ENCODE data around the gene EHF.
"Not testable (repeated sequence)": the region's sequence is repeated elsewhere in the genome, so short reads cannot be mapped to it uniquely, and the experiment has no call there.

Gene EHF

DNA sequence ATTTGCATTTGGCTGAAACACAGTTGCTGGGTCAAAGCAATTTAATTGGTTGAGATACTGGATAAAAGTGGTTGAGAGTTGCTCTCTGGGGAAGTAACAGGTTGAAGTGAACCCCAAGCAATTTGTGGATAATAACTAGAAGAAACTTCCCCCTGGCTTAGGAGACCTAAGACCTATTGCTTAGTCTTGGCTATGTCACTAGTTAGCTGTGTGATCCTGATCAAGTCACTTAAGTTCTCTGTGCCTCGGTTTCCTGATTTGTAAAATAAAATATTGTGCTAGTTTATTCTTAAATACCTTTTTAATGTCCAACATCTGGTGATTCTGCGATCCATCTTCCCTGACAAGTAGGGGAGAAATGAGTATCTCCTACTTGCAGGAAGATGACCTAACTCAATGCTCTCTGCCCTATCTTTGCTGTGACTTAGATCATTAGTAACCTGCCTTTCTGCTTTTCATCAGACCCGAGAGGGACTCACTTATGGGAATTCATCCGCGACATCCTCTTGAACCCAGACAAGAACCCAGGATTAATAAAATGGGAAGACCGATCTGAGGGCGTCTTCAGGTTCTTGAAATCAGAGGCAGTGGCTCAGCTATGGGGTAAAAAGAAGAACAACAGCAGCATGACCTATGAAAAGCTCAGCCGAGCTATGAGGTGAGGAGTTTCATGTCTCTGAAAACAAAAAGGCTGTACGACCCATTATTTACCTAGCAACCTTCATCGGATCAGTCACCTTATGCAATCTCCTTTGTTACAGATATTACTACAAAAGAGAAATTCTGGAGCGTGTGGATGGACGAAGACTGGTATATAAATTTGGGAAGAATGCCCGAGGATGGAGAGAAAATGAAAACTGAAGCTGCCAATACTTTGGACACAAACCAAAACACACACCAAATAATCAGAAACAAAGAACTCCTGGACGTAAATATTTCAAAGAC, 37.5 kb downstream of the EHF start:
- in situ Hi-C loops (cut with MboI; ENCODE audit: low sequenced_read_pairs): no loop called here

DNA sequence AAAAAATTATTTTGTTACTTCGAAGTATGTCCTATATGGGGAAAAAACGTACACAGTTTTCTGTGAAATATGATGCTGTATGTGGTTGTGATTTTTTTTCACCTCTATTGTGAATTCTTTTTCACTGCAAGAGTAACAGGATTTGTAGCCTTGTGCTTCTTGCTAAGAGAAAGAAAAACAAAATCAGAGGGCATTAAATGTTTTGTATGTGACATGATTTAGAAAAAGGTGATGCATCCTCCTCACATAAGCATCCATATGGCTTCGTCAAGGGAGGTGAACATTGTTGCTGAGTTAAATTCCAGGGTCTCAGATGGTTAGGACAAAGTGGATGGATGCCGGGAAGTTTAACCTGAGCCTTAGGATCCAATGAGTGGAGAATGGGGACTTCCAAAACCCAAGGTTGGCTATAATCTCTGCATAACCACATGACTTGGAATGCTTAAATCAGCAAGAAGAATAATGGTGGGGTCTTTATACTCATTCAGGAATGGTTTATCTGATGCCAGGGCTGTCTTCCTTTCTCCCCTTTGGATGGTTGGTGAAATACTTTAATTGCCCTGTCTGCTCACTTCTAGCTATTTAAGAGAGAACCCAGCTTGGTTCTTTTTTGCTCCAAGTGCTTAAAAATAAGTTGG, 38.3 kb downstream of the EHF start:
- in situ Hi-C loops (cut with MboI; ENCODE audit: low sequenced_read_pairs): no loop called here

DNA sequence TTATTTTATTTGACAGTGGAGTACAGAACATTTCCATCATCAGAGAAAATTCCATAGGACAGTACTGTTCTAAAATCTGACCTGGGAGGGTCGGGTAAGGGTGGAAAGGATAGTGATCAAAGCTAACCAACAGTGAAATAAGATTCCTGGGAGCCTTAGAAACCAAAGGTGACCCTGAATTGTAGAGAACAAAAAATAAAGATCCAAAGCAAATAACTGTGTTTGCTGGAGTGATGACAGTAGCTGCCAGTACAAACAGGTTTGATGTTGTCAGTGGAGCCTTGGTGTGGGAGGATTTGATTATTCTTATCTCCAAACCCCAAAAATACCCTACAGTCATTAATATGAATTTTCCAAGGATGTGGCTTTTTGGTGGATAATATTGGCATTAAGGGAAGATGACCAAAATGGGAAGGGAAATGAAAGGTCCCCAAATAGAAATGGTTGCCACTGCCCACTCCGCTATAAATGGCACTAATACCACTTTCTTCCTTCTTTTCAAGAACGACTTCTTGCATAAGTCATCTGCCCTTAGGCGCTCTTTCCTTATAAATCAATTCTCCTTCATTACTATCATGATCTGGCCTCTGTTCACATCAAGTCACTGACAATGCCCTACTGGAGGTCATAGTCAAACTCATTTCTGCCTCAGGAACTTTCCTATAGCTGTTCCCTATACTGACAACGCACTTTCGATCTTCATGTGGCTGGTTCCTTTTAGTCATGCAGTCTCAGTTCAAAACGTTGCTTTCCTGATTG, 44.4 kb downstream of the EHF start:
- in situ Hi-C loops (cut with MboI; ENCODE audit: low sequenced_read_pairs): no loop called here

DNA sequence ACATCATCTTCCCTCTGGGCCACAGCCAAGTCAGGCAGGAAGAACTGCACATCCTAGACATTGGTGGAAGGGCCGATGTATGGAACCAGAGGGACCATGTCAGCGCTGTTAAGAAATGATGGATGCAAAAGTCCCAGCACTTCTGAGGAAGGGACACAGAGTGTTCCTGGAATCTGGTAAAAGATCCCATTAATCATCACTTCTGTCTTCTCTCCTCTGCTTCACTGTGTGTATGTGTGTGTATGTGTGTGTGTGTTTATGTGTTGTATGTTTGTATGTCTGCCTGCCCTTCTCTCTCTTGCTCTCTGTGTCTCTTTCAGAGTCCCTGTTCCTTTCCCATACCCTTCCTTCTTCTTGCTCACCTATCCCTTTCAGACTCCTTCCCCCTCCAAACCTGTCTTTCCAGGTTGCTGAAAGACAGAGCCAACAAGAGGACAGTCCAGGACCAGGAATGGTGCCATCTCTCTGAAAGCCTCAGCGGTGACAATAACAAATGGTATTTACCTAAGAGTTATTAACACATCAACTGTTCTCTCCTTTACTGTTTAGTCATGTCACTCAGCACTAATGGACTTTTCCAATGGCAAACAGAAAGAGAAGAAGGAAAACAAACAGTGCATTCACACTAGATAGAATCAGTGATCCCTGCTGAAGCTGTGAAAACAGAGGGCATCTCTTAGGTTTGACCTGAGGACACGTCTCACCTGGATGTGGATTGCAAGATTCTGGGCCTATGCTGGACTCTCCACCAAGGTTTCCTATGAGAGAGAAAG, 47.1 kb downstream of the EHF start:
- in situ Hi-C loops (cut with MboI; ENCODE audit: low sequenced_read_pairs): no loop called here

DNA sequence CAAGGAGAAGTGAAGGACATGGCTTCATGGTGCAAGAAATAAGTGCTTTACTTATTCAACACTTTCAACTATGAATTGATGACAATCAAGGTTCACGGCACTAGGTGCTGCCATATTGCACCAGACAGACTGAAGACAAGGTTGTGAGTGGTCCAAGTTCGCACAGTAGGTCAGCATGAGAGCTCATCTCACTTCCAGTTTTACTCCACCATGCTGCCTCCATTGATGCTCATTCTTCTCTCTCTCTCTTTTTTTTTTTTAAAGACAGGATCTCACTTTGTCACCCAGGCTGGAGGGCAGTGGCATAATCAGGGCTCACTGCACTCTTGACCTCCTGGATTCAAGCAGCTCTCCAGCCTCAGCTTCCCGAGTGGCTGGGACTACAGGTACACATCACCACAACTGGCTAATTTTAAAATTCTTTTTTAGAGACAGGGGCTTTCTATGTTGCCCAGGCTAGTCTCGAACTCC, 47.7 kb downstream of the EHF start:
- in situ Hi-C loops (cut with MboI; ENCODE audit: low sequenced_read_pairs): no loop called here

DNA sequence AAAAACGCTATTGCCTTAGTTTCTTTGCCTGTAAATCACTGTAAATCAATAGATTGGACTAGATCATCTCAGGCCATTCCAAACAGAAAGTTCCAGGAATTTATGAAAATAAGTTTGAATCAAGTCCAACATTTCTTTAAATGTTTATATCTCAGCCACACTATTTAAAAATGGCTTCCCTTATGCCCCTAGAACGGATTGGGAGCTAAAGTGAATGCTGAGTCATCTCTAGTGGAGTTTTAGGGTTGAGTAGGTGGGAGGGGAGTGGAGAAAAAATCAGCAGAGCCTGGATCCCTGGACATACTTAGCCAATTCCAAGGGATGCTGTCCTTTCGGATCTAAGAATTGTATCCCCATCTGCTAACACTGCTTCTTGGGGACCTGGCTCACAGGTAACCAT, 48.6 kb downstream of the EHF start:
- in situ Hi-C loops (cut with MboI; ENCODE audit: low sequenced_read_pairs): no loop called here

DNA sequence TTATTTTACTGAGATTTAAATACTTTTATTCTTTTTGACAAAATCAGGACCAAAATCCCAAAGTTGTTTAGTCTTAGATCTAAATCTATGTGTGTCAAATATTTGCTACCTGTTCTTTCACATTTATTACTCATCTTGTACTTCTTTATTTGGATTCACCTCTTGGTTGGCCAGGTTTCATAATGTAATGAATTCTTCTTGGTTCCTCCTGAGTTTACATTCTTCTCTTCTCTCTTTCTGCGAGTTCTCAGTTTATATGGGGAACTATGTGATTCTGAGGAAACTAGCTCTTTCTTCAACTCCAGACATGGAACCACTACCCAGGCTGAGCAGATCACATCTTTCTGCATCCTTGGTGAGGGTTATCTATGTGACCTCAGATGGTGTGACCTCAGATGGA, 50.2 kb downstream of the EHF start:
- in situ Hi-C loops (cut with MboI; ENCODE audit: low sequenced_read_pairs): no loop called here

DNA sequence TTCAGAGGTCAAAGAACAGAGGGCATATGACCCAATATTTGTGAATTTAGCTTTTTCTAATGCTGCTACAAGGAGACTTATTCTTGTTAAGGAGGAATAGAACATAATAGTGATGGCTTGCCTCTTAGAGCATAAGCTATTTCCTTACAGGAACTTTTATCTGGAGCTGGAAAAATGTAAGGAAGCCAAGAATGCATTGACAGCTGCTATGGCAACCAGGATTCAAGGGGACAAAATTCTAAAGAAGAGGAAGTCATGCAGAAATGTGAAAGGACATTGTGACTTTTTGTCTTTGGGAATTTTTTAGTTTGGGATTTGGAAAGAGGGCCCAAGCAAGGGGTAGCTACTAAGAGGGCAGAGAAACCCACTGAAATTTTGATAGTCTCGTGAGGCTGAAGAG, 51.1 kb downstream of the EHF start:
- in situ Hi-C loops (cut with MboI; ENCODE audit: low sequenced_read_pairs): no loop called here

DNA sequence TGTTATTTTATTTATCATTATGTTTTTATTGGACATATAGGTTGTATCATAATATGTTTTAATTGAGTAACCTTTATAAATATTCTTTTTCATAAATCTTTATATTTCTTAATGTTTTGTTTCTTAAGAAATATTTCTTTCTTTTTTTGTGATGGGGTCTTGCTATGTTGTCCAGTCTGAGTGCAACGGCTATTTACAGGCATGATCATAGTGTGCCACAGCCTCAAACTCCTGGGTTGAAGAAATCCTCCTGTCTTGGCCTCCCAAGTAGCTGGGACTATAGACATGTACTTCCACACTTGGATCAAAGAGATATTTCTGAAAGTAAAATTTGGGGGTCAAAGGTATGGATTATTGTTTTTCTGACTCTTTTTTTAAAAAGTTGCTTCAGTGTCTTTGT, 53.1 kb downstream of the EHF start:
- in situ Hi-C loops (cut with MboI; ENCODE audit: low sequenced_read_pairs): no loop called here

DNA sequence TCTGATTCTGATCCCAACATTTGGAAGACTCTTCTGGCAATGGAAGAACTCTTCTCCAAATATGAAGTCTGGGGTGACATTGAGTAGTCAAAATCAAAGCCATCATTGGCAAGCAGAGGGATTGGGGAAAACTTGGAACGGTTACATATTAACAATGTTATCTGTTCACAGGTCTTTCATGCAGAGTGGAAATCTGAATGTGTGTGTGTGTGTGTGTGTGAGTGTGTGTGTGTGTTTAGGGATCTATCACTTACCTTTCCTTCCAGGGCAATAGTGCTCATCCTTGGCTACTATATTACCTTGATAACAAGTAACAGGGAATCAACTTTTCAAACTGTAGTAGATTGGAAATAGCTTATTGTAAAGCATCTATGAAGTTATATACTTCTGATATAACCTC, 55.3 kb downstream of the EHF start:
- in situ Hi-C loops (cut with MboI; ENCODE audit: low sequenced_read_pairs): no loop called here

DNA sequence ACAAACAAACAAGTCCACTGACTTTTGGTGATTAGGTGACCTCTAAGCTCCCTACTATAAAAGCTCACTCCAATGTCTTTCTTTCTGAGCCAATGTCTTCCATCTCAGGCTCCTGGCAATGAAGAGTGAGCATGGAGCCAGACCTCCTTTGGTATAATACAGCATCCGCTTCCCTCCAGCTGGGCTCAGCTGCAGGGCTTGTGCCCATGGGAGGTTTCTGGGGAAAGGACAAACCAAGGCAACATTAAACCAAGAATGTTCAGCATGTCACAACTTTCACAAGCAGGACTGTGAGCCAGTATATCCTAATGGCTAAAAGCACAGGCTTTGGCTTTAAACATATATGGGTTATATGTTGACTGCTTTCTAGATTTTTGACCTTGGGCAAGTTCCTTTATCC, 58.8 kb downstream of the EHF start:
- in situ Hi-C loops (cut with MboI; ENCODE audit: low sequenced_read_pairs): no loop called here

DNA sequence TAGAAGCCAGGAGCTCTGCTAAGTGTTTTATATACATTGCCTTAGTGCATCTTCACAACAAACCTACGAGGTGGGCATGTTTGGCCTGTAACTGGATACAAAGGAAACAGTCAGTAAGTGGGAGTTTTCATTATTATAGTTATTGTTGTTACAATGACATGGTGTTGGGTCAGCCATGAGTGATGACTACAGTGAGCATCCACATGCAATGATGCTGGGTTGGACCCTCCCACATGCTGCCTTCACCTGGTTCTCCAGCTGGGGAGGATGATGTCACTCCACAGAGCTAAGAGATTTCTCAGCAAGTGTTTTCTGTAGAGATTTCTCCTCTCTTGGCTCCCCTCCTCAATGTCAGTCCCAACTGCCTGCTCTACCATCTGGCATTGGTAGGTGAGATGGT, 59.3 kb downstream of the EHF start:
- in situ Hi-C loops (cut with MboI; ENCODE audit: low sequenced_read_pairs): no loop called here

DNA sequence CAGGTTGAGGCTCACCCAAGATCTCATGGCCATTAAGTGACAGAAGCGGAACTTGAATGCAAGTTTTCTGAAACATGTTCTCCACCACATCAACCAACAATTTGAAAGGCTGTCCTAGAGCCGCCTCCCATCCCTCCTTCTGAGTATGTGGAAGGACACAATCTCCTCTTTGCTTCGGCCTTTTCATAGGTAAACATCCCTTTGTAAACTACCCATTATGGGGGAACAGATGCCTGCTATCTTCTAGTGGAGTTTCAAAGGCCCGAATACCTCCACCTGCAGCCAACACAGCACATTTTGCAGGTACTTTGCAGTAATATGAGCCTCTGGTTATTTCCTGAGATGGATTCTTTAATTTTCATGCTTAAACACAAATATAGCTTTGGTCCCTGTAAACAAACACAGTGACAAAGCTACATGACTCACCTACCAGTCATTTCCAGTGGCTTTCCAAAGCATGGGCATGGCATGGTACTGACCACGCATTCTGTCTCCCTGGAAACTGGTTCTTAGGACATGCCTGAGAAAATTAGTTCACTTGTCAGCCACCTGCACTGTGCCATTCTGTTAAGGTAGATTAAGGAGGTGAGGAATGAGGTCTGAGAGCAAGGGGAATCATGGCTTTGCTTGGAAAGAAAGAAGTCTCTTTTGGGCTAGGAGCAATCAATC, 60.2 kb downstream of the EHF start:
- in situ Hi-C loops (cut with MboI; ENCODE audit: low sequenced_read_pairs): no loop called here

DNA sequence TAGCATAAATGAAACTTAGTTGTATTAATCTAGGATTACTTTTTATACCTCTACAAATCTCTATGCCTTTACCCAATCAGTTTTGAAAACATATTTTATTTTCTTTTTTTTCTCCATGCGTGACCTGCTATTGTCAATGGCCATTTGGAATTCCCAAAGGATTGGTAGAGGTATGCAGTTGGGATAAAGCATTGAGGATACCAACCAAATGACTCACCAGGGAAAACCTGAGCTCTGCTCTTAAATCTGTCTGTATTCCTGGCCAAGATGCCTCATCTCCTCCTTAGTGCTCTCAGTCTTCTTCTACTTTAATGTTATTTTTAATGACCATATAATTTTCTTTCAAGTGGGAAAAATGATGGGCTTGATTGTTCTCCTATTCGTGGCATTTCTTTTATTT, 61.9 kb downstream of the EHF start:
- in situ Hi-C loops (cut with MboI; ENCODE audit: low sequenced_read_pairs): no loop called here

DNA sequence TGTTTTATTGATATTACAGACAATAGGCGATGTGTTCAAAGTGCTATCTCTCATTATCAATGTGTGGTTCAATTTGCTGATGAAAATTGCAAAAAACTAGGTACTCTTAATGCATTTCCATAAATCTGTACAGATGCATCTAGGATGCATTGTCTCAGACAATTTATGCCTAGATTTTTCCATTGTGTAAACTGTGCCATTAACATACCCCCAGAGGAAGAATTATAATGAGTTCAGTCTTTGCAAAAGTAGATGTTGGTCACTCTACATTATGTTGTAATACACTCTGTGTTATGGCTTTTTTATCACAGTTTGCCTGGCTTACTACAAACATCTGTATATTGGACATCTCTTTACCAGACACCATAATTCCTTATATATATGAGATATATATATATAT, 62.5 kb downstream of the EHF start:
- in situ Hi-C loops (cut with MboI; ENCODE audit: low sequenced_read_pairs): no loop called here

DNA sequence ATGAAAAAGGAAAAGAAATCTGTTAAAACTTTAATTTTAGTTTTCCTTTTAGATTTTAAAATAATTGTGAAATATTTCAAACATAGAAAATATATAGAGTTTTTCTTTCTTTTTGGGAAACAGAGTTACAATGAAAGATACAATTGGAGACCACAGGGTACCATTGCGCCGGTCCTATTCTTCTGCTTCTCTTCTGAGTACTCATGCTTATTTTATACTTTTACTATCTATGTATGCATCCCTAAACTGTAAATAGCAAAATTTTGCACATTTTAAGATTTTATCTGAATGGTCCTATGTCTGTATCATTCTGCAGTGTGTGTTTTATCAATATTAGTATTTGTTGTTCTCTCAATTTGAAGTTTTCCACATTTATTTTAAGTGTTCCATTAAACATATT, 65.0 kb downstream of the EHF start:
- in situ Hi-C loops (cut with MboI; ENCODE audit: low sequenced_read_pairs): no loop called here

DNA sequence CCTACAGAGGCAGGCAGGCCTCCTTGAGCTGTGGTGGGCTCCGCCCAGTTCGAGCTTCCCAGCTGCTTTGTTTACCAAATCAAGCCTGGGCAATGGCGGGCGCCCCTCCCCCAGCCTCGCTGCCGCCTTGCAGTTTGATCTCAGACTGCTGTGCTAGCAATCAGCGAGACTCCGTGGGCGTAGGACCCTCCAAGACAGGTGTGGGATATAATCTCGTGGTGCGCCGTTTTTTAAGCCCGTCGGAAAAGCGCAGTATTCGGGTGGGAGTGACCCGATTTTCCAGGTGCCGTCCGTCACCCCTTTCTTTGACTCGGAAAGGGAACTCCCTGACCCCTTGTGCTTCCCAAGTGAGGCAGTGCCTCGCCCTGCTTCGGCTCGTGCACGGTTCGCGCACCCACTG, 71.4 kb downstream of the EHF start:
- in situ Hi-C loops (cut with MboI; ENCODE audit: low sequenced_read_pairs): not testable (repeated sequence)

DNA sequence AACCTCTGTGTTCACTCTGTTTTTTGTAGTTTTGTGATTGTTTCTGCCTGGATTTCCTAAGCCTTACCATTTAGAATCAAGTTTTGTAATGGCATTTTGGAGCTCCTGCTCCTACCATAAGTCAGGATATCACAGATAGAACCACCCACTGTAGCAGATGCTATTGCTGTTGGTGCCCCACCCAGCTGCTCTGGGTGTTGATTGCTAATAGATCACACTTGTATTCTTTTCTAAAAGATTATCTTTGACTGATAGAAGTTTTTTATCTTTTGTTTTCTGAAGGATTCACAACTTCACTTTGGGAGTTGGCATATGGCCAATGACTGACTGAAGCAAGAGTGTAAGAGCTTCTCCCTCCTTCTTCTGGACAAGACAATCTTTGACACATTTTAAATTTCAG, 76.0 kb downstream of the EHF start:
- in situ Hi-C loops (cut with MboI; ENCODE audit: low sequenced_read_pairs): no loop called here

DNA sequence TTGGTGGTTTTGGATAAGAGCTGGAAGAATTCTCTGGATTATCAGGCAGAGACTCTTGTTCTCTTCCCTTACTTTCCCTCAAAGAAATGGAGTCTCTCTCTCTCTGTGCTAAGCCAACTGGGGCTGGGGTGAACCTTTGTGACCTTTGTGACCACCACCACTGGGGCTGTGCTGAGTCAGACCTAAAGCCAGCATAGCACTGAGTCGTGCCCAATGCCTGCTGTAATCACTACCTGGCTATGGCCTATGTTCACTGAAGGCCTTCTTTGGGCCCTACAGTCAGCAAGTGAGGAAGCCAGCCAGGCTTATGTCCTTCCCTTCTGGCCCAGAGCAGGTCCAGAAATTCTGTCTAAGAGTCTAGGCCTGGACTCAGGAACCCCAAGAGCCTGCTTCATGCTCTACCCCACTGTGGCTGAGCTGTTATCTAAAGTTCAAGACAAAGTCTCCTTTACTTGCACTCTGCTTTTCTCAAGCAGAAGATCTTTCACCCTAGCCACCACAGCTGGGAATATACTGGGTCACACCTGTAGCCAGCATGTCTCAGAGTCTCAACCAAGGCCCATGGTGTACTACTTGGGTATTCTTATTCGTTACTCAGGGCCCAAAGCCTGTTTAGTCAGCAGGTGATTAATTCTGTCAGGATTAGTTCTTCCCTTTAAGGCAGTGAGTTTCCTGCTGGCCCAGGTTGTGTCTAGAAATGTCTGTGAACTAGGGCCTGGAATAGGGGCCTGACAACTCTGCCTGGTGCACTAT, 86.0 kb downstream of the EHF start:
- in situ Hi-C loops (cut with MboI; ENCODE audit: low sequenced_read_pairs): no loop called here

DNA sequence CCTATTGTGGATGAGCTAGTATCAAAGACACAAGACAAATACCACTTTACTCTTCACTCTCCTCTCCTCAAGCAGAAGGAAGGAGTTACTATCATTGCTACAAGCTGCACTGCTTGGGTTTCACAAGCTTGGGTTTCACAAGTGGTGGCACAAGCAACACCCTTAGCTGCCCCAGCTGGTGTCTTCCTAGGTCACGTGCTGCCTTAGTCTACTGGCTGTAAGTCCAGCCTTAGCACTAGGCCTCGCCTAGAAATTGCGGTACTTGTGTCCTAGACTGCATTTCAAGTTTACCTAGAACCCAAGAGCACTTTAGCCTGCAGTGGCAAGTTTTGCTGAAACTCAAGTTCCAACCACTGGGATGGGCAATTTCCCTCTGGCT, 86.6 kb downstream of the EHF start:
- in situ Hi-C loops (cut with MboI; ENCODE audit: low sequenced_read_pairs): no loop called here
